ENCODE measurements around the gene RNF157. TPM values are rescaled to one million over a fixed set of nuclear protein-coding genes. Genes with fewer than 3 reads are reported as not detected.

The RNF157 gene
- total and polyA plus RNA-seq, 2 of the 4 experiments (the other 2 are of a cell fraction) = 0.54 to 1.3 TPM

GRCh38 chr17:76135810-76136188 is 104.5 kb downstream of the RNF157 start:
- no peaks in the 10 kb centered on the region for H3K9me1 ChIP-seq (ENCODE audit: insufficient read depth, low read length)
- in situ Hi-C loops (cut with MboI; ENCODE audit: low sequenced_read_pairs) (no loop called here), intact Hi-C loops (cut with micrococcal nuclease) (loop anchor here (5.0 kb wide), 1 partner anchor 132 kb away; the partner anchor contains the start of gene UBALD2), dilution Hi-C loops (cut with HindIII; ENCODE audit: low sequenced_read_pairs, unreplicated experiment) (no loop called here)
- ChIA-PET POLR2A (ENCODE audit: unreplicated experiment) (no interaction called here), CTCF (no interaction called here)
- H2BK15ac ChIP-seq (ENCODE audit: low read depth, low read length) = no peak overlapping the region
- H2AFZ ChIP-seq (replicated peaks; ENCODE audit: low read length, poor library complexity) = no peak overlapping the region
- no TSS peak for BruUV-seq (replicated peaks)
- no peak overlapping the region for H4K8ac ChIP-seq (ENCODE audit: low read depth in 2 of 2, low read length in 2 of 2)
- no peak overlapping the region for H2BK20ac ChIP-seq (ENCODE audit: low read depth, low read length)
- no peaks in the 10 kb centered on the region for H3K36me3 ChIP-seq (ENCODE audit: control insufficient read depth, insufficient read depth, low read length)
- no peak overlapping the region for H3K9ac ChIP-seq (ENCODE audit: low read depth, low read length)
- H3K4me1 ChIP-seq (ENCODE audit: control insufficient read depth, insufficient read depth, low read length) = no peaks in the 10 kb centered on the region
- no peak overlapping the region for H2BK120ac ChIP-seq (ENCODE audit: low read depth, low read length)
- no peak overlapping the region for H2BK5ac ChIP-seq (ENCODE audit: low read depth, low read length, poor library complexity, severe bottlenecking)
- H3K79me1 ChIP-seq (ENCODE audit: low read depth in 1 of 2, low read length in 2 of 2) = no peaks in the 10 kb centered on the region
- no peak overlapping the region for H3K27ac ChIP-seq (ENCODE audit: insufficient read depth, low read length)
- H3K4me3 ChIP-seq (ENCODE audit: insufficient read depth, low read depth, low read length) = no peak overlapping the region
- no peak overlapping the region for H4K91ac ChIP-seq (ENCODE audit: insufficient read depth, low read depth, low read length)
- no peak overlapping the region for H3K23ac ChIP-seq (ENCODE audit: low read depth, low read length)
- H3K18ac ChIP-seq (ENCODE audit: low read depth, low read length) = no peak overlapping the region
- H3K56ac ChIP-seq (ENCODE audit: extremely low read depth, insufficient read depth, low read length) = no peak overlapping the region
- H2AK5ac ChIP-seq (ENCODE audit: low read depth, low read length) = no peak overlapping the region
- ATAC-seq (ENCODE audit: low read depth) (no peak), DNase-seq (no peak)
- H3K4ac ChIP-seq (ENCODE audit: low read depth, low read length) = no peak overlapping the region
- H4K20me1 ChIP-seq (ENCODE audit: insufficient read depth, low read length) = no peaks in the 10 kb centered on the region
- no peak overlapping the region for H2AK9ac ChIP-seq (replicated peaks; ENCODE audit: low read depth, low read length, poor library complexity)
- no peak overlapping the region for H3K14ac ChIP-seq (replicated peaks; ENCODE audit: low read depth, low read length)
- TF ChIP-seq NFE2L2 (IDR thresholded peaks at IDR 0.05; ENCODE audit: low read depth, low read length) (no peak), USF2 (IDR thresholded peaks at IDR 0.05; ENCODE audit: low read depth, low read length) (no peak), CEBPB (IDR thresholded peaks at IDR 0.05; ENCODE audit: low read depth, low read length) (no peak), MAFK (IDR thresholded peaks at IDR 0.05; ENCODE audit: low read depth, low read length) (no peak), SMC3 (IDR thresholded peaks at IDR 0.05; ENCODE audit: low read depth, low read length) (no peak), POLR2A (IDR thresholded peaks at IDR 0.05; ENCODE audit: low read depth, low read length) (no peak), BHLHE40 (IDR thresholded peaks at IDR 0.05; ENCODE audit: low read depth, low read length) (no peak), RCOR1 (IDR thresholded peaks at IDR 0.05; ENCODE audit: insufficient replicate concordance, low read length) (no peak), CHD1 (IDR thresholded peaks at IDR 0.05; ENCODE audit: low read depth, low read length) (no peak), RFX5 (IDR thresholded peaks at IDR 0.05; ENCODE audit: low read depth, low read length) (no peak), MXI1 (IDR thresholded peaks at IDR 0.05; ENCODE audit: borderline replicate concordance, low read depth, low read length) (no peak), CTCF (conservative IDR thresholded peaks at IDR 0.05; ENCODE audit: low read depth, low read length) (no peak)
- TF ChIP-seq, protein P1, sequence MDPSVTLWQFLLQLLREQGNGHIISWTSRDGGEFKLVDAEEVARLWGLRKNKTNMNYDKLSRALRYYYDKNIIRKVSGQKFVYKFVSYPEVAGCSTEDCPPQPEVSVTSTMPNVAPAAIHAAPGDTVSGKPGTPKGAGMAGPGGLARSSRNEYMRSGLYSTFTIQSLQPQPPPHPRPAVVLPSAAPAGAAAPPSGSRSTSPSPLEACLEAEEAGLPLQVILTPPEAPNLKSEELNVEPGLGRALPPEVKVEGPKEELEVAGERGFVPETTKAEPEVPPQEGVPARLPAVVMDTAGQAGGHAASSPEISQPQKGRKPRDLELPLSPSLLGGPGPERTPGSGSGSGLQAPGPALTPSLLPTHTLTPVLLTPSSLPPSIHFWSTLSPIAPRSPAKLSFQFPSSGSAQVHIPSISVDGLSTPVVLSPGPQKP (IDR thresholded peaks at IDR 0.05; ENCODE audit: borderline replicate concordance, low read depth, low read length) = no peak
- WGBS, 2 experiments (ENCODE audit: extremely low coverage in 2 of 2, insufficient read length in 1 of 2) = 70% methylated on average over 2 of the region's 8 CpGs; no CpG with 5 or more reads in 1 of the 2 experiments
- H3K4me2 ChIP-seq (ENCODE audit: low read depth, low read length) = no peak overlapping the region
- H4K5ac ChIP-seq (ENCODE audit: low read depth, low read length) = no peak overlapping the region
- no peaks in the 10 kb centered on the region for H3K9me3 ChIP-seq (ENCODE audit: control insufficient read depth, insufficient read depth, low read length)
- H3K27me3 ChIP-seq (ENCODE audit: control insufficient read depth, insufficient read depth, low read length) = peaks cover 88% of the 10 kb centered on the region

Measured in IMR-90 (cell line).